ENCODE results near the gene GLT8D1.
"Not testable (repeated sequence)": the region's sequence is repeated elsewhere in the genome, so short reads cannot be mapped to it uniquely, and the experiment has no call there.

Gene GLT8D1, protein sequence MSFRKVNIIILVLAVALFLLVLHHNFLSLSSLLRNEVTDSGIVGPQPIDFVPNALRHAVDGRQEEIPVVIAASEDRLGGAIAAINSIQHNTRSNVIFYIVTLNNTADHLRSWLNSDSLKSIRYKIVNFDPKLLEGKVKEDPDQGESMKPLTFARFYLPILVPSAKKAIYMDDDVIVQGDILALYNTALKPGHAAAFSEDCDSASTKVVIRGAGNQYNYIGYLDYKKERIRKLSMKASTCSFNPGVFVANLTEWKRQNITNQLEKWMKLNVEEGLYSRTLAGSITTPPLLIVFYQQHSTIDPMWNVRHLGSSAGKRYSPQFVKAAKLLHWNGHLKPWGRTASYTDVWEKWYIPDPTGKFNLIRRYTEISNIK

DNA sequence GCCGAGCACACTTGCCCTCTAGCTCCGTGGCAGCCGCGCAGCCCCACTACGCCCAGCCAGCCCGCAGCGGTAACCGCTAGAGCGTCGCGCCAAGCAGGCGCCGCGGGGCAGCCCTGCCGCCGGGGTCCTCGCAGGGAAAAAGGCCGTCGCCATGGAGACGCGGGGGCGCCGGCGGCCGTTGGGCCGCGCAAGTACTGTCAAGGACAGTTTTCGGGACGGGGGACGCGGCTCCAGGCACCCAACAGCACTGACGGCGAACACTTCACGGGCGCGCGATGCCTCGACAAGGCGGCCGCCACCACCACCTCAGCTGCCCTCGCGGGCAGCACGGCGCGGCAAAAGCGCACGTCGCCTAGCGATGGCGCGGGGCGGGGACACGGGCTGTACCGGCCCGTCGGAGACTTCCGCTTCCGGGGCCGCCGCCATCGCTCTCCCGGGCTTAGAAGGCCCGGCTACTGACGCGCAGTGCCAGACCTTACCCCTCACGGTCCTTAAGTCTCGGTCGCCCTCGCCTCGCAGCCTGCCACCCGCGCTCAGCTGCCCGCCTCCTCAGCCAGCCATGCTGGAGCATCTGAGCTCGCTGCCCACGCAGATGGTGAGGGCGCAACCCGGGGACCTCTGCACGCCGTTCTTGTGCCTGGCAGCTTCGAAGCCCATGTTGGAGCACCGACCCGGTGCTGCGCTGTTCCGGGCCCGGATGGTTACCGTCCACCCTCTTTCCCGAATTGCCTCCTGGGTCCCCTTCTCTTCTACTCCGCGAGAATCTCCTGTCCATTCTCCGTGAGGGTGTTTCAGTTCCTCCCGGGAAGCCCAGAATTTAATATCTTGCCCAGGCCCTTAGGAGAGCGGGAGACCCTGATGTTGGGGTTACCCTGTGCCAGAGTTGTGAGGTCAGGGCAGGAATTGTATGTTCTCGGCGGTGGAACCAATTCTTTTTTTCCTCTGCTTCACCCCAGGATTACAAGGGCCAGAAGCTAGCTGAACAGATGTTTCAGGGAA, at the start of gene GLT8D1, which contains the start of gene SPCS1:
Gene GLT8D1, minus strand, starts transcription at position 104 of the 999 bp plus-strand sequence. CDS start 5,331 bp downstream, outside the sequence.
Gene SPCS1, plus strand, starts transcription at position 419 of the 999 bp plus-strand sequence. Its CDS starts 141 bp downstream, at position 560.
- H3K36me3 Mint-ChIP-seq (ENCODE audit: low read depth) = peaks cover 12% of the 10 kb centered on the region
- H3K4me3 Mint-ChIP-seq = peak within 1 kb of the TSS; percentile 90
- peaks cover 32% of the 10 kb centered on the region for H3K4me1 Mint-ChIP-seq (ENCODE audit: low read depth)
- H3K9me3 Mint-ChIP-seq = no peaks in the 10 kb centered on the region
- H3K27ac Mint-ChIP-seq = peak within 1 kb of the TSS; percentile 88
- H3K27me3 Mint-ChIP-seq (ENCODE audit: low read depth) = no peaks in the 10 kb centered on the region

DNA sequence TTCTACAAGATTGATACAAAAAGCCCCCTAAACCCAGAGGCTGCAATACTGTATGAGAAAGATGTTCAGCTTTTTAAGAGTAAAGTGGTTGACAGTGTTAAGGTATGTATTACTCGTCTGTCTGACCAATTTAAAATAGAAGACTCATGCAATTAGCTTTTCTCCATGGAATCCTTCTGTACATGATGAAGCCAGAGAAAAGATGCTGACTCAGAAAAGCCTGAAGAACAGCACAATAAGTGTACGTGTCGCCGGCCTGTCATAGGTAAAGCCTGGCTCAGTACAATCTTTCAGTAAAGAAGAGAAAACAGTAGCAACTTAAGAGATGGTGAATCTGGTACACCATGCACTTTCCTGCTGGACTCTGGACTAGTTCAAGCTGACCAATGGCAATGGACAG, 48.8 kb upstream of the GLT8D1 start:
- no peaks in the 10 kb centered on the region for H3K9me3 Mint-ChIP-seq
- H3K4me1 Mint-ChIP-seq (ENCODE audit: low read depth) = peaks cover 1% of the 10 kb centered on the region
- H3K4me3 Mint-ChIP-seq = no peak overlapping the region
- no peaks in the 10 kb centered on the region for H3K27me3 Mint-ChIP-seq (ENCODE audit: low read depth)
- no peak overlapping the region for H3K27ac Mint-ChIP-seq
- H3K36me3 Mint-ChIP-seq (ENCODE audit: low read depth) = peaks cover 20% of the 10 kb centered on the region

DNA sequence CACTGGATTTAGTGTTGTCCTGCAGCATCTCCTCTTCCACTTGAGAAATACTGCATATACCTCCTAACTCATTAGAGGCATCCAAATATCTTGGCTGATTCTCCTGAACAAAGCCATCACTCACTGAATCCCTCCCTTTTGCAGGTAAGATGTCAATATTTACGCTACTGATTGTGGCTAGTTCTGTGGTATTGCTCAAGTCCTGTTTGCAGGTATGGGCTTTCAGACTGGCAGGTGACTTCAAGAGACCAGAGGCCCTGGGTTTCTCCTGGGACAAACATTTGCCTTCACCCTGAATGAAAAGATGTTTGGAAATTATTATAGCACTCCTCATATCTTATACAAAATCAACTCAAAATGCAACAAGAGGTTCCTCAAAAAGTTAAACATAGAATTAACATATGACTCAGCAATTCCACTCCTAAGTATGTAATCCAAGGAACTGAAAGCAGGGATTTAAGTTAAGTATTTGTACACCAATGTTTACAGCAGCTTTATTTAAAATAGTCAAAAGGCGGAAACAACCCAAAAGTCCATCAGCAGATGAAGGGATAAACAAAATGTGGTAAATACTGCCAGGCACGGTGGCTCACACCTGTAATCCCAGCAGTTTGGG, 46.6 kb upstream of the GLT8D1 start:
- Mint-ChIP-seq H3K27me3 (ENCODE audit: low read depth) (no peaks in the 10 kb centered on the region), H3K4me3 (no peak overlapping the region), H3K27ac (no peak overlapping the region), H3K9me3 (no peaks in the 10 kb centered on the region), H3K36me3 (ENCODE audit: low read depth) (peaks cover 20% of the 10 kb centered on the region), H3K4me1 (ENCODE audit: low read depth) (no peaks in the 10 kb centered on the region)

DNA sequence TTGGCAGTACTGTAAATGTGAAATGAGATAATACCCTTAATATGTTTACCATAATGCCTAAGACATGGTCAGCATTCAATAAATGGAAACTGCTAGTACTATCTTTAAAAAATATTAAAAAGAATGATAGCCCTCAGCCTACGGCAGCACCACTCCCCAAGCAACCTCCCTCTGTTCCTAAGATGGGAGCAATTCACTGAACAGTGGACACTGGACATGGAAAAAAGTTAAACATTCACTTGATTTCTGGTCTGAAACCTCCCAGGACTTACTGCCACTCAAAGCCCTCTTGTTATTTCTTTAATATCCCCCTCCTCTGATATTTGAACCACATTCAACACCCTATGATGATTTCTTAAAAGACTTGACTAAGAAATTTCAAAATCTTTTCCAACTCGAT, 38.1 kb upstream of the GLT8D1 start:
- Mint-ChIP-seq H3K4me3 (no peak overlapping the region), H3K27me3 (ENCODE audit: low read depth) (no peaks in the 10 kb centered on the region), H3K27ac (no peak overlapping the region), H3K36me3 (ENCODE audit: low read depth) (peaks cover 25% of the 10 kb centered on the region), H3K4me1 (ENCODE audit: low read depth) (no peaks in the 10 kb centered on the region), H3K9me3 (no peaks in the 10 kb centered on the region)

DNA sequence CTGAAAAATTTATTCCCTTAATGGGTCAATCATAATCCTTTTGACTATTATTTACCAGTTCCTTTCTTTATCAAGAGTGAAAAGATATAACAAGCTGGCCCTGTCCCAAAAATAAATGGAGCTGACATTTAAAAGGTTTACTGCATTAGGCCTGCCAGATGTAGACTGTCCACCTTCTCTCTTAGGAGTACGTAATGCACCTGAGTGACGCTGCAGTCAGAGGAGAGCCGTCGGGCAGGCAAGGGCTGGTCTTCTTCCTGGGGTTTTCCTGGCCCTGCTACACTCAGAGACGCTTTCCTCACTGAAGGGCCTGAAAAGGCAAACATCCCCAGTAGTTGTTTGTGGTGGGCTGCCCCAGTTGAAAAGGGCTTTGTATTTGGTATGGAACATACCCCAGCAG, 37.6 kb upstream of the GLT8D1 start:
- H3K4me1 Mint-ChIP-seq (ENCODE audit: low read depth) = no peaks in the 10 kb centered on the region
- H3K36me3 Mint-ChIP-seq (ENCODE audit: low read depth) = peaks cover 22% of the 10 kb centered on the region
- H3K27me3 Mint-ChIP-seq (ENCODE audit: low read depth) = no peaks in the 10 kb centered on the region
- no peak overlapping the region for H3K4me3 Mint-ChIP-seq
- no peaks in the 10 kb centered on the region for H3K9me3 Mint-ChIP-seq
- no peak overlapping the region for H3K27ac Mint-ChIP-seq

DNA sequence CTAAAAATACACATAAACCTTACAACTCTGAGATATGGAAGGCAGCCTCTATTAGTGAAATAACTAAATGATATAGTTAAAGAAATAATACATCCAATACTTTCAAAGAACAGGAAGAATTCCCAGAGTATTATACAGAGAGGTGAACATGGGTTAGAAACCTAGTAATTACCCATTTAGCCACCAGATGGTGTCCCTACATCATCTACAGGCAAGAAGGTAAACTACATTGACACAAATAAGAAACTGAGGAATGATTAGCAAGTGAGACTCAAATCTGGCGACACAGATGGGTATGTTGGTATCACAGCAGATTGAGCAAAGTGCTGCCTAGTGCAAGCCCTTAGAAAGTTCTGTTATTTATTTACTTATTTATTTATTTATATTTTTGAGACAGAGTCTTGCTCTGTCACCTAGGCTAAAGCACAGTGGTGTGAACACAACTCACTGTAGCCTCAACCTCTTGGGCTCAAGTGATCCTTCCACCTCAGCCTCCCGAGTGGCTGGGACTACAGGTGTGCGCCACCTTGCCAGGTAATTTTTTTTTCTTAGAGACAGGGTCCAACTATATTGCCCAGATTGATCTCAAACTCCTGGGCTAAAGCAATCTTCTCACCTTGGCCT, 36.9 kb upstream of the GLT8D1 start:
- no peak overlapping the region for H3K27ac Mint-ChIP-seq
- H3K4me1 Mint-ChIP-seq (ENCODE audit: low read depth) = no peaks in the 10 kb centered on the region
- peaks cover 22% of the 10 kb centered on the region for H3K36me3 Mint-ChIP-seq (ENCODE audit: low read depth)
- H3K27me3 Mint-ChIP-seq (ENCODE audit: low read depth) = no peaks in the 10 kb centered on the region
- H3K4me3 Mint-ChIP-seq = no peak overlapping the region
- H3K9me3 Mint-ChIP-seq = no peaks in the 10 kb centered on the region

DNA sequence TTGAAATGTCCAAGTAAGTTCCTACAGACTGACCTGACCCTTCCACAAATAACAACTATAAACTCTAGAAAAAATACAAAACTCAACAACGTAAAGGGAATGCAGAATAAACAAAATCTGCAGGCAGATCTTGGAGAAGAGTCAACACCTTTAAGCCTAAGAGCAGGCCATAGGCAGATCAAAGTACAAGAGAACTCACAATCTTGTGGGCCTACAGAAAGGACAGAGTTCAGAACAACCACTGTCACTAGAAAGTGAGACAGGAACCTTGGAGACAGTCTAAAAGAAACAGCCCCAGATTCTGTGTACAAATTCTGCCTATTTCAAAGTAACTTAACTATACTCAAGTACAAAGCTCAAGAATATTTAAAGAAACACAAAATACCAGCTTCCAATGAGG, 34.1 kb upstream of the GLT8D1 start:
- Mint-ChIP-seq H3K9me3 (peaks cover 4% of the 10 kb centered on the region), H3K36me3 (ENCODE audit: low read depth) (peaks cover 29% of the 10 kb centered on the region), H3K4me3 (no peak overlapping the region), H3K27ac (no peak overlapping the region), H3K27me3 (ENCODE audit: low read depth) (no peaks in the 10 kb centered on the region), H3K4me1 (ENCODE audit: low read depth) (no peaks in the 10 kb centered on the region)

DNA sequence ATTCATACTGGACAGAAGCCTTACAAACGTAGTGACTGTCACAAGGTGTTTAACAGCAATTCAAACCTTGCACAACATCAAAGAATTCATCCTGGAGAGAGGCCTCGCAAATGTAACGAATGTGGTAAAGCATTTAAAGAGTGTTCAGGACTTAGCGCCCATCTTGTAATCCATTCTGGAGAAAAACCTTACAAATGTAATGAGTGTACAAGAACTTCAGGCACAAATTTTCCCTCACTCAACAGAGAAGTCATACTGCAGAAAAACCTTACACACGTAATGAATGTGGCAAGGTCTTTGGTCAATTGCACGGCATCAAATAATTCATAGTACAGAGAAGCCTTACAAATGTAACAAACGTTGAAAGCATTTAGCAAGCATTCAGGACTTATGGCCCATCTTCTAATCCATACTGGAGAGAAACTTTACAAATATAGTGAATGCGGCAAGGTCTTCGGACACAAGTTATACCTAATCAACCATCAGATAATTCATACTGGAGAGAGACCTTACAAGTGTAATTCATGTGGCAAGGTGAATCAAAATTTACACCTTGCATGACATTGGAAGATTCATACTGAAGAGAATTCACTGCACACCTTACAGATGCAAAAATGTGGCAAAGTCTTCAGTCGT, 27.8 kb upstream of the GLT8D1 start:
- H3K4me1 Mint-ChIP-seq (ENCODE audit: low read depth) = peaks cover 8% of the 10 kb centered on the region
- H3K9me3 Mint-ChIP-seq = peaks cover 44% of the 10 kb centered on the region
- no peaks in the 10 kb centered on the region for H3K27me3 Mint-ChIP-seq (ENCODE audit: low read depth)
- H3K4me3 Mint-ChIP-seq = no peak overlapping the region
- no peak overlapping the region for H3K27ac Mint-ChIP-seq
- peaks cover 67% of the 10 kb centered on the region for H3K36me3 Mint-ChIP-seq (ENCODE audit: low read depth)

DNA sequence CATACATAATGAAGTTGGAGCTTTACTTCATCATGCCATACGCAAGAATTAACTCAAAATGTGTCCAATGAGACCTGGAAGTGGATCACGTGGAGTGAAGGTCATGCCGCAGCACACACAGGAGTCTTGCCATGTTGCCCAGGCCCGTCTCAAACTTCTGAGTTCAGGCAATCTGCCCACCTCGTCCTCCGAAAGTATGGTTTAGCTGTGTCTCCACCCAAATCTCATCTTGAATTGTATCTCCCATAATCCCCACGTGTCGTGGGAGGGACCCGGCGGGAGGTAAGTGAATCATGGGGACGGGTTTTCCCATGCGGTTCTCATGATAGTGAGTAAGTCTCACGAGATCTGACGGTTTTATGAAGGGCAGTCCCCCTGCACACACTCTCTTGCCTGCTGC, 26.0 kb upstream of the GLT8D1 start:
- H3K9me3 Mint-ChIP-seq = peaks cover 51% of the 10 kb centered on the region
- H3K27ac Mint-ChIP-seq = no peak overlapping the region
- H3K36me3 Mint-ChIP-seq (ENCODE audit: low read depth) = peaks cover 65% of the 10 kb centered on the region

DNA sequence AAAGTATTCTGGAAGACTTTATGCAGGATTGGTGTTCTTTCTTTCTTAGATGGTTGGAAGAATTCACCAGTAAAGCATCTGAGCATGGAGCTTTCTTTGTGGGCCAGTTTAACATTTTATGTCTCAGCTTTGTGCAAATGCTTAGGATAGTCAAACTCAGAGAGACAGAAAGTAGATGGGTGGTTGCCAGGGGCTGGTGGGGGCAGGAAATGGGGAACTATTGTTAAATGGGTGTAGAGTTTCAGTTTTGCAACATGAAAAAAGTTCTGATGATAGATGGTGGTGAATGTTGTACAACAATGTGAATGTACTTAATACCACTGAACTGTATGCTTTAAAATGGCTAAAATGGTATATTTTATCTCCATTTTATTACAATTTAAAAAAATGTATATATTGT, 25.1 kb upstream of the GLT8D1 start:
- peak overlapping the region; percentile 22 for H3K27ac Mint-ChIP-seq
- H3K36me3 Mint-ChIP-seq (ENCODE audit: low read depth) = peaks cover 61% of the 10 kb centered on the region
- no peak overlapping the region for H3K4me3 Mint-ChIP-seq
- H3K4me1 Mint-ChIP-seq (ENCODE audit: low read depth) = peaks cover 8% of the 10 kb centered on the region
- H3K27me3 Mint-ChIP-seq (ENCODE audit: low read depth) = no peaks in the 10 kb centered on the region
- peaks cover 51% of the 10 kb centered on the region for H3K9me3 Mint-ChIP-seq

More for the DNA sequence above, 26.0 kb upstream of the GLT8D1 start:
- H3K27me3 Mint-ChIP-seq (ENCODE audit: low read depth) = no peaks in the 10 kb centered on the region
- H3K4me1 Mint-ChIP-seq (ENCODE audit: low read depth) = peaks cover 8% of the 10 kb centered on the region
- no peak overlapping the region for H3K4me3 Mint-ChIP-seq

DNA sequence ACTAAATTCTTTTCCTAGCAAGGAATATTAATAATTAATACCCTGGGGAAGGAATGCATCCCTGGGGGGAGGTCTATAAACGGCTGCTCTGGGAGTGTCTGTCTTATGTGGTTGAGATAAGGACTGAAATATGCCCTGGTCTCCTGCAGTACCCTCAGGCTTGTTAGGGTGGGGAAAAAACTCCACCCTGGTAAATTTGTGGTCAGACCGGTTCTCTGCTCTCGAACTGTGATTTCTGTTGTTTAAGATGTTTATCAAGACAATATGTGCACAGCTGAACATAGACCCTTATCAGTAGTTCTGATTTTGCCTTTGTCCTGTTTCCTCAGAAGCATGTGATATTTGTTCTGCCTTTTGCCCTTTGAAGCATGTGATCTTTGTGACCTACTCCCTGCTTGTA, 23.2 kb upstream of the GLT8D1 start:
- peaks cover 47% of the 10 kb centered on the region for H3K36me3 Mint-ChIP-seq (ENCODE audit: low read depth)
- H3K4me1 Mint-ChIP-seq (ENCODE audit: low read depth); H3K4me3 Mint-ChIP-seq; H3K27ac Mint-ChIP-seq; H3K27me3 Mint-ChIP-seq (ENCODE audit: low read depth): not testable (repeated sequence)
- peaks cover 47% of the 10 kb centered on the region for H3K9me3 Mint-ChIP-seq

DNA sequence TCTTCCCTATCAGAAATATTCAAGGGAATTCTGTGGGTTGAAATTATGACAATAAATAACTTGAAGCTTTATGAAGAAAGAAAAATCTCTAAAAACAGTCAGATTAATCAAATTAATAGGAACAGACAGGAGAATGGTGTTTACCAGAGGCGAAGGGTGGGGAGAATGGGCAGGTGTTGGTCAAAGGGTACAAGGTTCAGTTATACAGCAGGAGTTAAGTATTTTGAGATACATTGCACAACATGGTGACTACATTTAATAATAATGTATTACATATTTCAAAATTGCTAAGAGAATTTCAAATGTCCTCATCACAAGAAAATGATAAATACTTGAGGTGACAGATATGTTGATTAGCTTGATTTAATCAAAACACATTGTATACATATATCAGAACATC, 18.9 kb upstream of the GLT8D1 start:
- Mint-ChIP-seq H3K9me3 (peaks cover 17% of the 10 kb centered on the region), H3K27ac (no peak overlapping the region), H3K4me3 (no peak overlapping the region), H3K27me3 (ENCODE audit: low read depth) (no peaks in the 10 kb centered on the region), H3K36me3 (ENCODE audit: low read depth) (peaks cover 19% of the 10 kb centered on the region), H3K4me1 (ENCODE audit: low read depth) (peaks cover 23% of the 10 kb centered on the region)

DNA sequence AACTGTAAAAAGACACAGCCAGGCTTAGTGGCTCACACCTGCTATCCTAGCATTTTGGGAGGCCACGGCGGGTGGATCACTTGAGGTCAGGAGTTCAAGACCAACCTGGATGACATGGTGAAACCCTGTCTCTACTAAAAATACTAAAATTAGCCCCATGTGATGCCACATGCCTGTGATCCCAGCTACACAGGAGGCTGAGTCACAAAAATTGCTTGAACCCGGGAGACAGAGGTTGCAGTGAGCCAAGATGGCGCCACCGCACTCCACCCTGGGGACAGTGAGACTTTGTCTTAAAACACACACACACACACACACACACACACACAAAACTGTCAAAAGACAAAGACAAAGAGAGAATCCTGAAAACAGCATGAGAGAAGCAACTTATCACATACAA, 18.3 kb upstream of the GLT8D1 start:
- Mint-ChIP-seq H3K27ac (no peak overlapping the region), H3K27me3 (ENCODE audit: low read depth) (no peaks in the 10 kb centered on the region), H3K4me3 (no peak overlapping the region), H3K9me3 (peaks cover 14% of the 10 kb centered on the region), H3K4me1 (ENCODE audit: low read depth) (peaks cover 23% of the 10 kb centered on the region), H3K36me3 (ENCODE audit: low read depth) (peaks cover 16% of the 10 kb centered on the region)

DNA sequence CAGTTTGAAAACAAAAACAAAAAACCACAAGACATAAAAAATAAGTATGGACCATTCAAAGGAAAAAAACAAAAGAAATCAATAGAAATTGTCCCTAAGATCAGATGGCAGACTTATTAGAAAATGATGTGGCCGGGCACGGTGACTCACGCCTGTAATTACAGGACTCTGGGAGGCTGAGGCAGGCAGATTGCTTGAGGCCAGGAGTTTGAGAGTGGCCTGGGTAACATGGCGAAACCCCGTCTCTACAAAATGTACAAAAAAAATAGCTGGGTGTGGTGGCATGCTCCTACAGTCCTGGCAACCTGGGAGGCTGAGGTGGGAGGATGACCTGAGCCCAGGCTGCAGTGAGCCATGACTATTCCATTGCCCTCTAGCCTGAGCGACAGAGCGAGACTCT, 16.9 kb upstream of the GLT8D1 start:
- H3K9me3 Mint-ChIP-seq = peaks cover 4% of the 10 kb centered on the region

More for the DNA sequence above, 16.9 kb upstream of the GLT8D1 start:
- Mint-ChIP-seq H3K27ac (no peak overlapping the region), H3K4me1 (ENCODE audit: low read depth) (peaks cover 23% of the 10 kb centered on the region), H3K36me3 (ENCODE audit: low read depth) (peaks cover 9% of the 10 kb centered on the region), H3K4me3 (no peak overlapping the region), H3K27me3 (ENCODE audit: low read depth) (no peaks in the 10 kb centered on the region)
